ENCODE results near the gene MEGF8. TPM values are rescaled to one million over a fixed set of nuclear protein-coding genes. Genes with fewer than 3 reads are reported as not detected.

Gene MEGF8
- total RNA-seq, 1 experiment from 2014 or later = 7.7 TPM

DNA sequence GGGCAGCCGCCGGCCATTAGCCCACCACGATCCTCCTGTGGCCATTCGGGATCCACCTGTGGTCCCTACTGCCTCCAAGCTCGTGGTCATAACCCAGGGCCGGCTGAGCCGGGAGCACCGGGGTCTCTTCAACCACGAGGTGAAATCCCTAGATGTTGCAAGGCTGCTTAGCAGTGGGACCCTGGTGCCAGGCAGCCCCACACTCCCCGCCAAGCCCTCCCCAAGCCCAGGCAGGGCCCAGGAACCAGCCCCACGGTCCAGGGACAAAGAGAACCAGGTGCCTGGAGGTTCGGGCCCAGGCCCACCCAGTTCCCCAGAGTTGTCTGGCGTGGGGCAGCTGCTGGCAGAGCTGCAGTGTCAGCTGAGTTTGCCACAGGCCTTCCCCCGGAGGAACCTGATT, 15.7 kb upstream of the MEGF8 start:
- ChIA-PET CTCF (no interaction called here), POLR2A (ENCODE audit: unreplicated experiment) (no interaction called here)
- DNase-seq (no peak), ATAC-seq (no peak)
- no peaks in the 10 kb centered on the region for H3K9me3 ChIP-seq (ENCODE audit: low read length)
- no peaks in the 10 kb centered on the region for H3K4me1 ChIP-seq (ENCODE audit: insufficient read depth, low read length)
- no peak overlapping the region for H3K4me3 ChIP-seq (ENCODE audit: low read length)
- H4K20me1 ChIP-seq (ENCODE audit: low read length) = no peaks in the 10 kb centered on the region
- no peaks in the 10 kb centered on the region for H3K79me2 ChIP-seq (ENCODE audit: low read length)
- H3K27ac ChIP-seq (ENCODE audit: low read length) = no peak overlapping the region
- H3F3A ChIP-seq (ENCODE audit: low read length, unreplicated experiment) = no peaks in the 10 kb centered on the region
- no peaks in the 10 kb centered on the region for H3K36me3 ChIP-seq (ENCODE audit: low read depth, low read length)
- no peaks in the 10 kb centered on the region for H3K27me3 ChIP-seq (ENCODE audit: low read length)
- no peaks in the 10 kb centered on the region for H3K9me2 ChIP-seq (replicated peaks; ENCODE audit: low read length)
- intact Hi-C loops (cut with micrococcal nuclease) = no loop called here
- no TSS peak for BruUV-seq (replicated peaks)
- no peak overlapping the region for H2AFZ ChIP-seq (ENCODE audit: low read length)
- H3K9ac ChIP-seq (ENCODE audit: low read length) = no peak overlapping the region
- H3K4me2 ChIP-seq (ENCODE audit: low read length) = no peak overlapping the region
- TF ChIP-seq EZH2phosphoT487 (IDR thresholded peaks at IDR 0.05; ENCODE audit: borderline replicate concordance, low read length) = no peak

DNA sequence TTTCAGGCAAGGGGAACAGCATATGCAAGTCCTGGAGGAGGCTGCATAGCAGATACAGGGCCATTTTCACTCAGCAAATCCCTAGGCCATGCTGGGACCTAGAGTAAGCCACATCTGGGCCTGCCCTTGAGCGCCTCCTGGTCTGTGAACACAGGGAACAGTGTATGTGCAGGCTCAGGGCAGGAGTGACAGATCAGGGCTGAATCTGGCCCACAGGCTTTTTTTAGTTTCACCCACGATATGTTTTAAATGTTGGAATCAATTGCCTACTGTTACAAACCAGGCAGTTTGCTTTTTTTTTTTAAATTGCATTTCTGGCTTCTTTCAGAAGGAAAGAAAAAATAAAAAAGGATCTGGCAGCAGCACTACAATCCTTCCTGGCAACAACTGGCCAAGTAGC, 13.8 kb upstream of the MEGF8 start:
- Histone ChIP-seq H3K4me2 (ENCODE audit: low read length) (no peak overlapping the region), H3K79me2 (ENCODE audit: low read length) (no peaks in the 10 kb centered on the region), H4K20me1 (ENCODE audit: low read length) (no peaks in the 10 kb centered on the region), H3F3A (ENCODE audit: low read length, unreplicated experiment) (no peaks in the 10 kb centered on the region), H3K9ac (ENCODE audit: low read length) (no peak overlapping the region), H3K4me1 (ENCODE audit: insufficient read depth, low read length) (no peaks in the 10 kb centered on the region), H3K9me2 (replicated peaks; ENCODE audit: low read length) (no peaks in the 10 kb centered on the region), H3K27ac (ENCODE audit: low read length) (no peak overlapping the region), H2AFZ (ENCODE audit: low read length) (no peak overlapping the region), H3K9me3 (ENCODE audit: low read length) (no peaks in the 10 kb centered on the region), H3K27me3 (ENCODE audit: low read length) (no peaks in the 10 kb centered on the region), H3K36me3 (ENCODE audit: low read depth, low read length) (no peaks in the 10 kb centered on the region), H3K4me3 (ENCODE audit: low read length) (no peak overlapping the region)
- DNase-seq (no peak), ATAC-seq (no peak)
- intact Hi-C loops (cut with micrococcal nuclease) = no loop called here
- TF ChIP-seq EZH2phosphoT487 (IDR thresholded peaks at IDR 0.05; ENCODE audit: borderline replicate concordance, low read length) (no peak), EZH2 (IDR thresholded peaks at IDR 0.05; ENCODE audit: low read length, unreplicated experiment) (no peak)
- TF ChIP-seq, protein P1, sequence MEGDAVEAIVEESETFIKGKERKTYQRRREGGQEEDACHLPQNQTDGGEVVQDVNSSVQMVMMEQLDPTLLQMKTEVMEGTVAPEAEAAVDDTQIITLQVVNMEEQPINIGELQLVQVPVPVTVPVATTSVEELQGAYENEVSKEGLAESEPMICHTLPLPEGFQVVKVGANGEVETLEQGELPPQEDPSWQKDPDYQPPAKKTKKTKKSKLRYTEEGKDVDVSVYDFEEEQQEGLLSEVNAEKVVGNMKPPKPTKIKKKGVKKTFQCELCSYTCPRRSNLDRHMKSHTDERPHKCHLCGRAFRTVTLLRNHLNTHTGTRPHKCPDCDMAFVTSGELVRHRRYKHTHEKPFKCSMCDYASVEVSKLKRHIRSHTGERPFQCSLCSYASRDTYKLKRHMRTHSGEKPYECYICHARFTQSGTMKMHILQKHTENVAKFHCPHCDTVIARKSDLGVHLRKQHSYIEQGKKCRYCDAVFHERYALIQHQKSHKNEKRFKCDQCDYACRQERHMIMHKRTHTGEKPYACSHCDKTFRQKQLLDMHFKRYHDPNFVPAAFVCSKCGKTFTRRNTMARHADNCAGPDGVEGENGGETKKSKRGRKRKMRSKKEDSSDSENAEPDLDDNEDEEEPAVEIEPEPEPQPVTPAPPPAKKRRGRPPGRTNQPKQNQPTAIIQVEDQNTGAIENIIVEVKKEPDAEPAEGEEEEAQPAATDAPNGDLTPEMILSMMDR (conservative IDR thresholded peaks at IDR 0.05; ENCODE audit: low read depth, low read length) = no peak
- ChIA-PET POLR2A (ENCODE audit: unreplicated experiment) (no interaction called here), CTCF (no interaction called here)
- no TSS peak for BruUV-seq (replicated peaks)

DNA sequence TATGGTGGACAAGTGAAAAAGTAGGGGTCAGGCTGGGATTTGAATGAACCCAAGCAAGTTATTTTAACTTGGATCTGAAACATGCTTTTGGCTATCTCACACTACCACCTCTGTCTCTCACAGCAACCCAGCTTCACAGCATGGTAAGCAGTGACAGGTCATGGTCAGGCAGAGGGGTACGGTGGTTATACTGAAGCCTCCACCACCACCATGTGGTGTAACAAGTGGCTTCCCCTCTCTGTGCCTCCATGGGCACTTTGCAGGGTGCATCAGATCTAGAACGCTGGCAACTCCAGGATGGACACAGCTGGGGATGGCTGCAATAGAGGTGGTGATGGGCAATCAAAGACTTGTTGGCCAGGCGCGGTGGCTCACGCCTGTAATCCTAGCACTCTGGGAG, 13.1 kb upstream of the MEGF8 start:
- TF ChIP-seq EZH2phosphoT487 (IDR thresholded peaks at IDR 0.05; ENCODE audit: borderline replicate concordance, low read length) (no peak), EZH2 (IDR thresholded peaks at IDR 0.05; ENCODE audit: low read length, unreplicated experiment) (no peak)
- TF ChIP-seq, protein P1 (conservative IDR thresholded peaks at IDR 0.05; ENCODE audit: low read depth, low read length) = no peak
- no peak for DNase-seq
- Histone ChIP-seq H2AFZ (ENCODE audit: low read length) (no peak overlapping the region), H3K9me2 (replicated peaks; ENCODE audit: low read length) (no peaks in the 10 kb centered on the region), H3K4me3 (ENCODE audit: low read length) (no peak overlapping the region), H3K4me2 (ENCODE audit: low read length) (no peak overlapping the region), H3K9me3 (ENCODE audit: low read length) (no peaks in the 10 kb centered on the region), H3F3A (ENCODE audit: low read length, unreplicated experiment) (no peaks in the 10 kb centered on the region), H3K79me2 (ENCODE audit: low read length) (no peaks in the 10 kb centered on the region), H4K20me1 (ENCODE audit: low read length) (no peaks in the 10 kb centered on the region), H3K27me3 (ENCODE audit: low read length) (no peaks in the 10 kb centered on the region), H3K4me1 (ENCODE audit: insufficient read depth, low read length) (no peaks in the 10 kb centered on the region), H3K9ac (ENCODE audit: low read length) (no peak overlapping the region), H3K36me3 (ENCODE audit: low read depth, low read length) (no peaks in the 10 kb centered on the region), H3K27ac (ENCODE audit: low read length) (no peak overlapping the region)
- intact Hi-C loops (cut with micrococcal nuclease) = no loop called here
- BruUV-seq (replicated peaks) = no TSS peak
- ChIA-PET CTCF (no interaction called here), POLR2A (ENCODE audit: unreplicated experiment) (no interaction called here)
- no peak for ATAC-seq
